DMS153 (cell line): Measurements from ENCODE around the gene MTX3.

Source experiments
- DNase-seq: peaks from one replicate; lab custom pipeline; 2025; lab: John Stamatoyannopoulos, UW

The MTX3 gene

DNA sequence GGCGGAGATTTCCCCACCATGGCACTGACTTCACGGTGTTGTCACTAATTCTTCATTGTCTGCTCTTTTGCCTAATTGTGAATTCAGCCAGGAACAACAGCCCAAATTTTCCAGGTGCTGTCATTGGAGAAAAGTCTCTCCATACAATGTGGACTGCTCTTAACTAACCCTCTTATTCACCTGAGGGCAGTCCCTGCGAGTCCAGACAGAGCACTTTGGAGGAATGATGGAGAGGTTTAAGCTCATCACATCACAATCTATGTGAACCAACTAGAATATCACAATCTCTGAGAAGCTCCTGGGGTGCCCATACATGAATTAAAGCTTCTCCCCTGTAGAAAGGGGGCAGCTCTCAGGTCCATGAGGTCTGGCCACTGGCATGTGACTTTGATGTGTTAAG, 56.4 kb downstream of the MTX3 start:
- DNase-seq = no peak

- DNase-seq = no peak
These were observed 58.3 kb downstream of the MTX3 start for GRCh38 chr5:79932510-79933504.

DNA sequence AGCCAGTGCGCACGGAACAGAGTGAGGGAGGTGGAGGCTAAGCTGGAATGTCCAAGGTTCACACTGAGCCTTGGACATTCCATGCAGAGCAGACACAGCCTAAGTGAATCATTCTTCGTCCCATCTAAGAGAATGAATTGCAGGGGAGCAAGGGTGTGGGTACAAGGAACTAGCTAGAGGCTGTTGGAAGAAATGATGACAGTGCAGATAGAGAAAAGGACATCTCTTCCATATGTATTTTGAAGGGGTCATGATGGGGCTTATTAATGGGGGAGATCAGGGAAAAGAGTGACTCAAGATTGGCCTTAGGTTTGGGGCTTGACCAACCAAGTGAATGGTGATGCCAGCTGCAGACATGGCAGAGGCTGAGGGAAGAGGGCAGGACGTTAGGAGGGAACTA, 59.2 kb downstream of the MTX3 start:
- no peak for DNase-seq

- no peak for DNase-seq
These were observed 59.7 kb downstream of the MTX3 start for GRCh38 chr5:79931409-79931808.

- DNase-seq = no peak
These were observed 62.0 kb downstream of the MTX3 start for GRCh38 chr5:79929095-79929494.
